Jurkat, Clone E6-1 (cell line): ENCODE measurements around the gene PDE4D.
"Not testable (repeated sequence)": the region's sequence is repeated elsewhere in the genome, so short reads cannot be mapped to it uniquely, and the experiment has no call there.

Source experiments
- DNase-seq: peaks from one replicate; pipeline ENCODE4 v3.0.0-alpha.2; 2011; ENCODE audit warnings: low read depth, low spot score
- H3K4me3 ChIP-seq: 2 replicates; pipeline ENCODE4 v1.5.1; 2011; ENCODE audit warnings: mild to moderate bottlenecking, low read length, control low read depth, moderate library complexity

PDE4D gene

GRCh38 chr5:59583810-59584562 is 309.5 kb downstream of the PDE4D start:
- no peak overlapping the region for H3K4me3 ChIP-seq
- DNase-seq: no peak

GRCh38 chr5:59583151-59583809 is 310.2 kb downstream of the PDE4D start:
- DNase-seq: no peak
- H3K4me3 ChIP-seq: no peak overlapping the region

DNA sequence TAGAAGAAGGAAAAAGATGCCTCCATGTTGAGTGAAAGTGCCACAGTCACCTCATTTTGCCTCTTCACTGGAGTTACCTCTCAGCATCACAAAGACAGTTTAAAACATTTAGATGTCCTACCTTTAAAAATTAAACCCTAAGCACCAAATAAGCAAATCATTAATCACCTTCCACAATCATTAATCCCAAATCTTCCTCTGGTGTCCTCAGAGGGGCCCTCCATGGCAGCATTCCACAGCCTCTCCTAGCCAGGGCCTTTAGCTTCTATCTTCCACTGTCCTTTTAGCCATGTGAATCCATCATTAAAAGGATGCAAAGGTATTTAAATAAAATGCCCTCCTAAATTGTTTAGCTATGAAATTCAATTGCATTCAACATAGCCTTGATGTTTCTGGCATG is 310.8 kb downstream of the PDE4D start:
- DNase-seq: no peak
- H3K4me3 ChIP-seq: no peak overlapping the region

DNA sequence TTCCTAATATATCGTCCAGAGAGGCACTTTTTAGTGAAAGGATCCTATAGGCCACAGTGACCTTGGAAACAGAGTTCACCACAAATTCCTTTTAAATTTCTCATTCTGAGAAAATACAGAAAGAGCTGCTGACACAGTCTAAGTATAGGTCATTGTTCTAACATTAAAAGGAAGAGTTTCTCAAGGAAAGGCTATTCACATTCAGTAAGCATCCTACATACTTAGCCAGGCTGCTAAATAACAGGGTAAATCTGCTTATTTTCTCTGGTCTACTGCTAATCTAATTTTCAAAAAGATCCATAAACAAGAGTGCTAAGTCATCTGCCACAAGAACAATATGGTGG is 313.7 kb downstream of the PDE4D start:
- no peak for DNase-seq

DNA sequence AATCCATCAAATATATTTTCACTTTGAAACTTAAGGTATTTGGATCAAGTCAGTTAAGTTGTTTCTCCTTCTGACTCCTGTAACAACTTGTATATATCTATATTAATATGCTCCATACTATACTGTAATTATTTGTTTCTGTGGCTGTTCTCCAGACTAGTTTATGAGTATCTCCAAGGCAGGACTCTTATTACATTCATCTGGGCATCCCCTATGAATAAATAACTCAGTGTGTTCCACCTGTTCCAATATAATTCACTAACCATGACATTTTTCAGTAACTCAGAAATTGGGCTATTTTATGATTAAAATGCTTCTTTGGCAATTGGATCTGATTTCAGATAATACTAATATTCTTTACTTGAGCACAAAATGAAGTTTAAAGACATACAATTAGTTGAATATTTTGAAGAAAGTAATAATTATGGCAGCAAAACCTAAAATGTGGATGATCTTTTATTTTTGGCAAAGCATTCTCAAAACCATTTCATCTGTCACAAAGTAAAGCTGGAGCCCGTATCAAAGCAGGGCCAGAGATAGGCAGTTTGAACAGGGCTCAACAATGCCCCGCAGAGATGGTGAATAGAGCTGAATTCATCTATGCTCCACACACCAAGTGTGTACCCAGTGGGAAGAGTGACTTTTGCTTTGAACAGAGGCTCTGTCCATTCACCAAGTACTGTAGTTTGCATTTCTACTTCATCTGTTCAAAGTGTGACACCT is 314.3 kb downstream of the PDE4D start:
- DNase-seq: no peak
- H3K4me3 ChIP-seq: no peak overlapping the region

More for the DNA sequence above, 313.7 kb downstream of the PDE4D start:
- no peak overlapping the region for H3K4me3 ChIP-seq

- H3K4me3 ChIP-seq: no peak overlapping the region
- no peak for DNase-seq
These were observed 316.0 kb downstream of the PDE4D start for GRCh38 chr5:59577485-59577884.

DNA sequence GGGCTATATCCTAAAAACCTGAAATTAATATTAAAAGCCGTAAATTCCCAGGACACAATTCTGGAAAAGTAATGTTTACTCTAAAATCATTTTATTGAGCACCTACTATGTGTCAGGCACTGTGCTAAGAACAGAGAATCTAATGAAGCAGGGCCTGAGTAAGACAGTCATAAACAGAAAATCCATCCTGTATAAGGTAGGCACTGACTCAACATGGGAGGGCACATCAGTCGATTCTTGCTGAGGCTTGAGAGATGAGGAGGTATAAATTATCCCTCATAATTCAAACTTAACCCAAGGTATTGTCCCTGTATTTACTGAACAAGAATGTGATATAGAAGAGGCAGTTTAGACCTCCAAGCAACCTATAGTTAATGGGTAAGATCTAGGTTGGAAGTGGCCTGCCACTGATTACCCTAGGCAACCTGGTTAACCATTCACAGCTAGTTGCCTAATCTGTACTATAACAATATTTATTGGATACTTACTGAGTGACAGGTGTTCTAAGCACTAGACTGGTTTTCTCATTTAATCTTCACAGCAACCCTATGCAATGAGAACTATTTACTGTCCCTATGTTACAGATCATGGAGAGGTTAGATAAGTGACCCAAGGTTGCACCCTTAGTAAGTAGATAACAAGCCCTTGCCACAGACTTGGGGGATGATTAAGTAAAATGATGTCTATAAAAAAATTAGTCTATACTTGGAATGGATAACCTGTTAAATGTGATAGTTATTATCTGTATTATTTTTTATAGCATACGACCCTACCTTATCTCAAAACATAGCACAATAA is 317.7 kb downstream of the PDE4D start:
- DNase-seq: no peak
- H3K4me3 ChIP-seq: no peak overlapping the region

DNA sequence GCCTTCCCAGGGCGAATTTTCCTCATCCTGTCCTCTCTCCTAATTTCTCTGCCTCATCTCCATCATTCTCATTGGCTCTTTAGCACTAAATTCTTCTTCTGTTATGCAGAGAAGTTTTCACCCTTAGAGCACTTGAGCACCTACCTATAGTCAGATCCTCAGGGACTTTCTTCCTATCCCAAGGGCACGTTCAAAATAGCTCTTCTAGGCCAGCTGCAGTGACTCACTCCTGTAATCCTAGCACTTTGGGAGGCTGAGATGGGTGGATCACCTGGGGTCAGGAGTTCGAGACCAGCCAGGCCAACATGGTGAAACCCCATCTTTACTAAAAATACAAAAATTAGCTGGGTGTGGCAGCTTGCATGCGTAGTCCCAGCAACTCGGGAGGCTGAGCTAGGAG is 320.0 kb downstream of the PDE4D start:
- DNase-seq, H3K4me3 ChIP-seq: not testable (repeated sequence)

DNA sequence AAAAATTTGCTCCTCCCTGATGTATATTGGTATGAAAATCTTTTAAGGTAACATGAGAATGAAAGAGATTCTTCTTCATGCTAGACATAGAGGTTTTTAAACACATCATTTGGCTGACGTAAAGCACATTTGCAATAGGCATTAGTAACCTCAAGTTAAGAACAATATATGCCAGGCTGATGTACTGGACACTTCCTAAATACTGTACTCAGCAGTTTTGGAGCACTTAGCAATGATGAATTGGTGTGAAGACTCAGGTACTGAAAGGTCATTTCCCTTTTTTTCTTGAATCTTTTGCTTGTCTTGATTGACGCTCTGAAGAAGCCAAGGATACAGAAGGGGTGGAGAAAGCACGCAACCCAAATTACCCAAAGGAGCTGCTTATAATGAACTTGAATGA is 322.5 kb downstream of the PDE4D start:
- DNase-seq: no peak
- no peak overlapping the region for H3K4me3 ChIP-seq

DNA sequence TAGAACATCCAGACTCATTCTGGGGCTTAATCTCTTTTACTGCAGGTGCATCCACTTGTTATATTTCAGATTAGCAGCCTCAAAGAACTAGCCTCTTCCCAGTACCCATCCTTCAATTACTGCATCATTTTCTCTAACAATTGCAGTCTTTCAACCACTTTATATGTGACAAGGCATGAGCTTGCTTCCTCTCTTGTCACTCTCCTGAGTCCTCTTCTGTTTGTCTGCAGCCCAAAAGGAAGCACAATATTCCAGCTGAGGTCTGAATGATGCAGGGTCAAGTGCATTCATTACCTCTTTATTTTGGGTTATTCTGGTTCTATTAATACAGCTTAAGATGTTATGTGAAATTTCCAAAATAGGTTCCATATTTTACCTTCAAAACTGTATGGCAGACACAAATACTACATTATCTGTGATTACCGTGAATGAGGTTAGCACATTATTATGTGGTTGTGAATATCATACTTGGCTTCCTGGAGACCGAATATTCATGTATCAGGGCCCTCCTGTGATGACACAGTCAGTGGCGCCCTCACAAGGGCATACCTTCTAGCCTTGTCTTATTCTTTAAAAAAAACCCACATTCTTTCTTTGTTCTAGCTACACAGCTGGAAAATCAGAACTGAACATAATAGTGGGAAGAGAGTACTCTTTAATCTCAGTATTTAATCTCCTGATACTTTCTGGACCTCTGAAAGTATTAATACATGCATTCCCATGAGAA is 323.8 kb downstream of the PDE4D start:
- no peak for DNase-seq

DNA sequence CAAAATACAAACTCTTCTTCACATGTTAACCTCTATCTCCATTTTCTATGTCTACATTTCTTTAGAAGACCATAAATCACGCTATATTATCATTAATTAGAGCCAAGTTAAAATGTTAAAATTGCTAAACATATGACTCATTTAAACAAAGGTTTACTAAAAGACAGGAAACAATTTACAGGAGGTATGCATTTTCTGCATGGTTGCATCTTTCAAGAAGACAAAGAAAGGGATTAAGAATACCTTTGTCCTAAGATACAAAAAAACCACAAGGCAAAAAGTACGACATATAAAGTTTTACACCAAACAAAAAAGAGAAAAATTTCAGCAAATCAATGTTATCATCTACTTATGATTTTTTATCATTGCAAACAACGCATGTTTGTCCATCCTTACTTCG is 324.4 kb downstream of the PDE4D start:
- DNase-seq: no peak
- H3K4me3 ChIP-seq: no peak overlapping the region

More for the DNA sequence above, 323.8 kb downstream of the PDE4D start:
- no peak overlapping the region for H3K4me3 ChIP-seq

DNA sequence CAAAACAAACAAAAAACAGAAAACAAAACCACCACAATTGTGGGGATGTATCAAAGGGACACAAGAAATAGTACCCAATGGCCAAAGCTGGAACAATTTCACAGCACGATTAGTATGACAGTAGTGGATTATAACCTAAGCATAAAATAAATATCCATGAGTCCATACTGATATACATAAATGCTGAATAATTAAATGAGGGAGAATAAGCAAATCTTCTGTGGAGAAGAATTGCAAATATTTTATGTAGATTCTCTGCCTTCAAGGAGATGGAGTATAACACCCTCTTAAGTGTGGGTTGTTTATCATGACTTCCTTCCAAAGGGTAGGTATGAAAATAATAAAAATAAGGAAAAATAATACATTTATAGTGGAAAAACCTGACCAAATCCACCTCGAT is 325.4 kb downstream of the PDE4D start:
- DNase-seq: no peak
- H3K4me3 ChIP-seq: no peak overlapping the region

DNA sequence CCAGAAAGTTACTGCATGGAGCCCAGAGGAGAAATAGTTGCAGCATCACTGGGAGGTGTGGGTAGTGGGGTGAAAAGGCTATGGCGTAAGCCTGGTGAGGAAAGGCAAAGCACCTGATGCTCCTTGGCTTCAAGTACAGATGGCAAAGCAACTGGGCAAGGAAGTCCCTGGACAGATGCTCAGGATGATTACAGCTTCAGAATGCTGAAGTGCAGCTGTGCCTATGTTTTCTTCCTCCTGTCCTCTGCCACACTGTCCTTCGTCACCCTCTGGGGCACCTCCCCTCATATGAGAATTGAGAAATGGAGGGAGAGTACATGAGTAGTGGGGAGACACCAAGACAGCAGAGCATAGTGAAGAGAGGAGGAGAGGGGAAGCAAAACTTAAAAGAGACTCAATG is 328.0 kb downstream of the PDE4D start:
- no peak for DNase-seq
- no peak overlapping the region for H3K4me3 ChIP-seq

DNA sequence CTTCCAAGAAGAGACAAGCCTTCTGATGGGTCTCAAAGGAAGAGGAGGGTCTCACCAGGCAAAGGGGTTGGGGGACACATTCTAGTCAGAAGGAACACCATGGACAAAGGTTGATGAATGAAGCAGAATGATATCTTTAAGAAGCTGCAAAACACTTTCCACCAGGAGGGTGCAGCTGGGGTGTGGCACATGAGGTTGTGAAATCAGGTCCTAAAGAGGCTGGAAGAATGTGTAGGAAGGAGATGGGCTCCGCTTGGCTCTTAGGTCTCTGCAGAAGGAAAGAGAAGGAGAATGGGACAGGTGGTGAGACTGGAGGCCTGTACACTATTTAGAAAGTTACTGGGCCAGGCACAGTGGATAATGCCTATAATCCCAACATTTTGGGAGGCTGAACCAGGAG is 328.6 kb downstream of the PDE4D start:
- DNase-seq: no peak
- no peak overlapping the region for H3K4me3 ChIP-seq

GRCh38 chr5:59562756-59563389 is 330.7 kb downstream of the PDE4D start:
- DNase-seq: no peak
- H3K4me3 ChIP-seq: no peak overlapping the region

- H3K4me3 ChIP-seq: no peak overlapping the region
- DNase-seq: no peak
These were observed 333.0 kb downstream of the PDE4D start for GRCh38 chr5:59560553-59560952.

GRCh38 chr5:59559847-59560246 is 333.7 kb downstream of the PDE4D start:
- no peak for DNase-seq
- no peak overlapping the region for H3K4me3 ChIP-seq

- no peak for DNase-seq
- H3K4me3 ChIP-seq: no peak overlapping the region
These were observed 334.2 kb downstream of the PDE4D start for GRCh38 chr5:59559323-59559722.

GRCh38 chr5:59558501-59558900 is 335.0 kb downstream of the PDE4D start:
- no peak overlapping the region for H3K4me3 ChIP-seq
- no peak for DNase-seq
